WTC11 (cell line): ENCODE data around the gene S1PR3. TPM values are rescaled to one million over a fixed set of nuclear protein-coding genes. Genes with fewer than 3 reads are reported as not detected.

Source experiments
- ATAC-seq: fragments of 200-7000 bp; cut with Tn5 transposase; 2 replicates; pipeline ENCODE4 v1.10.0; 2021; ENCODE audit warnings: mild to moderate bottlenecking, moderate library complexity
- CTCF ChIA-PET: fragments of 300-600 bp; sonication (Branson Sonifier 250); formaldehyde crosslinking; loops from one replicate; lab custom pipeline; 2021; ENCODE audit warnings: antibody characterized with exemption; lab: Charles Lee
- POLR2A ChIA-PET: fragments of 350-600 bp; sonication (Branson Sonifier 250); formaldehyde crosslinking; loops from one replicate; lab custom pipeline; 2021; ENCODE audit warnings: antibody characterized with exemption; lab: Charles Lee
- DNase-seq: peaks from one replicate; pipeline ENCODE4 v3.0.0; 2021; ENCODE audit warnings: low spot score
- H3K27ac Mint-ChIP-seq: 2 replicates; pipeline ENCODE4 v1.8.0; 2021; ENCODE audit warnings: mixed read lengths
- H3K27me3 Mint-ChIP-seq: 2 replicates; pipeline ENCODE4 v1.8.0; 2021; ENCODE audit warnings: low read depth, mild to moderate bottlenecking, moderate library complexity, mixed read lengths
- H3K36me3 Mint-ChIP-seq: 2 replicates; pipeline ENCODE4 v1.8.0; 2021; ENCODE audit warnings: mixed read lengths
- H3K4me1 Mint-ChIP-seq: 2 replicates; pipeline ENCODE4 v1.8.0; 2022; ENCODE audit warnings: mixed read lengths
- H3K4me3 Mint-ChIP-seq: 2 replicates; pipeline ENCODE4 v1.8.0; 2021; ENCODE audit warnings: mild to moderate bottlenecking, moderate library complexity, mixed read lengths
- H3K9me3 Mint-ChIP-seq: 2 replicates; pipeline ENCODE4 v1.8.0; 2021; ENCODE audit warnings: mixed read lengths
- GABPB1 ChIP-seq: sonication (generic); formaldehyde crosslinking; IDR thresholded peaks from 2 replicates; pipeline ENCODE4 v1.8.1; 2023; ENCODE audit warnings: mild to moderate bottlenecking, missing genetic modification reagents
- GRHL2 ChIP-seq: fragments of 250-450 bp; sonication (Bioruptor Pico); IDR thresholded peaks from 2 replicates; pipeline ENCODE4 v1.8.0; 2022; ENCODE audit warnings: mild to moderate bottlenecking, moderate library complexity; ENCODE audit not compliant: insufficient replicate concordance, severe bottlenecking
- HMGA2 ChIP-seq: fragments of 250-450 bp; sonication (Bioruptor Pico); IDR thresholded peaks from 2 replicates; pipeline ENCODE4 v1.4.0; 2021; ENCODE audit warnings: mild to moderate bottlenecking, moderate library complexity
- JUN ChIP-seq: sonication (generic); formaldehyde crosslinking; IDR thresholded peaks from 2 replicates; pipeline ENCODE4 v1.8.0; 2023; ENCODE audit warnings: mild to moderate bottlenecking, missing genetic modification reagents
- OVOL2 ChIP-seq: fragments of 250-450 bp; sonication (Bioruptor Pico); IDR thresholded peaks from 2 replicates; pipeline ENCODE4 v1.9.0; 2021; ENCODE audit warnings: mild to moderate bottlenecking, borderline replicate concordance
- RELA ChIP-seq: sonication (generic); formaldehyde crosslinking; IDR thresholded peaks from 2 replicates; pipeline ENCODE4 v1.8.1; 2022; ENCODE audit warnings: missing genetic modification reagents, mild to moderate bottlenecking, borderline replicate concordance
- TCF7 ChIP-seq: sonication (generic); formaldehyde crosslinking; IDR thresholded peaks from 2 replicates; pipeline ENCODE4 v1.8.0; 2022; ENCODE audit warnings: mild to moderate bottlenecking, low read depth, missing genetic modification reagents, moderate library complexity
- TEAD4 ChIP-seq: sonication (generic); formaldehyde crosslinking; IDR thresholded peaks from 2 replicates; pipeline ENCODE4 v1.8.0; 2022; ENCODE audit warnings: mild to moderate bottlenecking, missing genetic modification reagents
- TP53 ChIP-seq: sonication (generic); formaldehyde crosslinking; IDR thresholded peaks from 2 replicates; pipeline ENCODE4 v1.8.1; 2023; ENCODE audit warnings: mild to moderate bottlenecking, missing genetic modification reagents
- ZBTB21 ChIP-seq: sonication (generic); formaldehyde crosslinking; IDR thresholded peaks from 2 replicates; pipeline ENCODE4 v1.8.1; 2023; ENCODE audit warnings: mild to moderate bottlenecking, missing genetic modification reagents, borderline replicate concordance
- ZNF138 ChIP-seq: sonication (generic); formaldehyde crosslinking; conservative IDR thresholded peaks from 2 replicates; pipeline ENCODE4 v1.8.1; 2022; ENCODE audit warnings: mild to moderate bottlenecking, moderate library complexity, missing genetic modification reagents
- ZNF232 ChIP-seq: sonication (generic); formaldehyde crosslinking; IDR thresholded peaks from 2 replicates; pipeline ENCODE4 v1.8.0; 2022; ENCODE audit warnings: mild to moderate bottlenecking, missing genetic modification reagents
- ZNF317 ChIP-seq: sonication (generic); formaldehyde crosslinking; IDR thresholded peaks from 2 replicates; pipeline ENCODE4 v1.8.1; 2023; ENCODE audit warnings: low read depth, mild to moderate bottlenecking, moderate library complexity, missing genetic modification reagents, borderline replicate concordance
- total RNA-seq: library from RNA; stranded (reverse); gene quantifications from 3 replicates; pipeline ENCODE4 v1.2.3, GENCODE V29; 2021
- TF ChIP-seq, protein P1 (sequence below): sonication (generic); formaldehyde crosslinking; IDR thresholded peaks from 2 replicates; pipeline ENCODE4 v1.8.1; 2023; ENCODE audit warnings: mild to moderate bottlenecking, missing genetic modification reagents, moderate library complexity
- TF ChIP-seq, protein P2 (sequence below): fragments of 250-450 bp; sonication (Bioruptor Pico); IDR thresholded peaks from 2 replicates; pipeline ENCODE4 v1.8.0; 2021; ENCODE audit warnings: mild to moderate bottlenecking
- TF ChIP-seq, protein P3 (sequence below): fragments of 250-450 bp; sonication (Bioruptor Pico); IDR thresholded peaks from 2 replicates; pipeline ENCODE4 v1.9.0; 2021; ENCODE audit warnings: mild to moderate bottlenecking
- TF ChIP-seq, protein P4 (sequence below): fragments of 250-450 bp; sonication (Bioruptor Pico); IDR thresholded peaks from 2 replicates; pipeline ENCODE4 v1.9.0; 2021; ENCODE audit warnings: mild to moderate bottlenecking
- TF ChIP-seq, protein P5 (sequence below): sonication (generic); formaldehyde crosslinking; IDR thresholded peaks from 2 replicates; pipeline ENCODE4 v1.8.0; 2022; ENCODE audit warnings: mild to moderate bottlenecking, missing genetic modification reagents
- TF ChIP-seq, protein P6 (sequence below): sonication (generic); formaldehyde crosslinking; IDR thresholded peaks from 2 replicates; pipeline ENCODE4 v1.8.0; 2022; ENCODE audit warnings: mild to moderate bottlenecking, missing genetic modification reagents
- TF ChIP-seq, protein P7 (sequence below): sonication (generic); formaldehyde crosslinking; IDR thresholded peaks from 2 replicates; pipeline ENCODE4 v1.8.0; 2022; ENCODE audit warnings: mild to moderate bottlenecking, missing genetic modification reagents
- TF ChIP-seq, protein P8 (sequence below): sonication (generic); formaldehyde crosslinking; IDR thresholded peaks from 2 replicates; pipeline ENCODE4 v1.8.0; 2022; ENCODE audit warnings: missing genetic modification reagents

S1PR3 gene
- total RNA-seq, 1 experiment from 2014 or later, result 7.1 TPM

DNA sequence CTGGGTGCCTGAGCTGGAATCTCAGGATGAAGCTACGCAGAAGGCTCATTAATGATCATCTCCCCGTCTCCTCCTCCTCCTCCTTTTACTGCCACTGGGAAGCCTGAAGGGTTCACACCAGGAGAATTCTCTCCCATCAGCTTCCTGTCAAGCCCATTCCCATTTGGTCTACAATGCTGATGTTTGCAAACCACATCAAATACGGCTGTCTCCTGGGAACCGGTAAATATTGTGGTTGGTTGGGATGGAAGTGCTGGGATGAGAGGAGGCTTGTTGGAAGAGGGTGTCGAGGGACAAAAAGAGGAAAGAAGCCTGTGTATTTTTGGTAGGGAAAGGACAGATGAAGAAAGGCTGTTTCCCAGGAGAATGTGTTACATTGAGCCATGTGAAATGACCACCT, 13.2 kb upstream of the S1PR3 start:
- ATAC-seq (no peak), DNase-seq (no peak)
- no peak overlapping the region for H3K27ac Mint-ChIP-seq
- peaks cover 11% of the 10 kb centered on the region for H3K36me3 Mint-ChIP-seq
- ChIA-PET POLR2A (no interaction called here), CTCF (no interaction called here)
- no peak overlapping the region for H3K4me3 Mint-ChIP-seq
- H3K27me3 Mint-ChIP-seq, result no peaks in the 10 kb centered on the region
- H3K9me3 Mint-ChIP-seq, result peaks cover 28% of the 10 kb centered on the region
- no peak for TF ChIP-seq GRHL2 (CRISPR knock-in tag)
- no peak for TF ChIP-seq ZNF317 (CRISPR knock-in tag)
- peaks cover 15% of the 10 kb centered on the region for H3K4me1 Mint-ChIP-seq

DNA sequence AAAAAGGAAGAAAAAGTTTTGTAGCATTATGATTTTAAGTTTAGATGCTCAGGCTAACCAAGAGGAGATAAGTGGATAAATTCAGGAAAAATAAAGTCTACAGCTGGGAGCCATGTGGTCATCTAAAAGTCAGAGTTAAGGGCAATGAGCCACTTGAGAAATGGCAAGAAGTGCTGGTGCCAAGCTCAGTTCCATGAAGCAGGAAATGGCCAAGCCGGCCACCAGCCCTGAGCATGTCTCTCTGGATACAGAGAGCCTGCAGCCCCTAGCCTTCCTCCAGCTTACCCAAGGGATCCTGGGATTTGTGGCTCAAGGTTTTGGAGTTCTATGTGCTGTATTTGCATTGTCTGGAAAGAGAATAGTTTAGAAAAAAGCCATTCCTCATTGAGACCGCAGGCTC, 12.2 kb upstream of the S1PR3 start:
- peaks cover 15% of the 10 kb centered on the region for H3K4me1 Mint-ChIP-seq
- no peak for TF ChIP-seq TP53
- TF ChIP-seq, protein P1, sequence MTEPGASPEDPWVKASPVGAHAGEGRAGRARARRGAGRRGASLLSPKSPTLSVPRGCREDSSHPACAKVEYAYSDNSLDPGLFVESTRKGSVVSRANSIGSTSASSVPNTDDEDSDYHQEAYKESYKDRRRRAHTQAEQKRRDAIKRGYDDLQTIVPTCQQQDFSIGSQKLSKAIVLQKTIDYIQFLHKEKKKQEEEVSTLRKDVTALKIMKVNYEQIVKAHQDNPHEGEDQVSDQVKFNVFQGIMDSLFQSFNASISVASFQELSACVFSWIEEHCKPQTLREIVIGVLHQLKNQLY (CRISPR knock-in tag), result no peak
- TF ChIP-seq, protein P2, sequence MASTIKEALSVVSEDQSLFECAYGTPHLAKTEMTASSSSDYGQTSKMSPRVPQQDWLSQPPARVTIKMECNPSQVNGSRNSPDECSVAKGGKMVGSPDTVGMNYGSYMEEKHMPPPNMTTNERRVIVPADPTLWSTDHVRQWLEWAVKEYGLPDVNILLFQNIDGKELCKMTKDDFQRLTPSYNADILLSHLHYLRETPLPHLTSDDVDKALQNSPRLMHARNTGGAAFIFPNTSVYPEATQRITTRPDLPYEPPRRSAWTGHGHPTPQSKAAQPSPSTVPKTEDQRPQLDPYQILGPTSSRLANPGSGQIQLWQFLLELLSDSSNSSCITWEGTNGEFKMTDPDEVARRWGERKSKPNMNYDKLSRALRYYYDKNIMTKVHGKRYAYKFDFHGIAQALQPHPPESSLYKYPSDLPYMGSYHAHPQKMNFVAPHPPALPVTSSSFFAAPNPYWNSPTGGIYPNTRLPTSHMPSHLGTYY (CRISPR knock-in tag), result no peak
- no peak for TF ChIP-seq ZBTB21
- TF ChIP-seq, protein P3, sequence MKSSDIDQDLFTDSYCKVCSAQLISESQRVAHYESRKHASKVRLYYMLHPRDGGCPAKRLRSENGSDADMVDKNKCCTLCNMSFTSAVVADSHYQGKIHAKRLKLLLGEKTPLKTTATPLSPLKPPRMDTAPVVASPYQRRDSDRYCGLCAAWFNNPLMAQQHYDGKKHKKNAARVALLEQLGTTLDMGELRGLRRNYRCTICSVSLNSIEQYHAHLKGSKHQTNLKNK (CRISPR knock-in tag), result no peak
- no peak for TF ChIP-seq GABPB1 (CRISPR knock-in tag)
- TF ChIP-seq TCF7 (CRISPR knock-in tag), result no peak
- TF ChIP-seq RELA (CRISPR knock-in tag), result no peak
- TF ChIP-seq JUN (CRISPR knock-in tag), result no peak
- TF ChIP-seq, protein P4, sequence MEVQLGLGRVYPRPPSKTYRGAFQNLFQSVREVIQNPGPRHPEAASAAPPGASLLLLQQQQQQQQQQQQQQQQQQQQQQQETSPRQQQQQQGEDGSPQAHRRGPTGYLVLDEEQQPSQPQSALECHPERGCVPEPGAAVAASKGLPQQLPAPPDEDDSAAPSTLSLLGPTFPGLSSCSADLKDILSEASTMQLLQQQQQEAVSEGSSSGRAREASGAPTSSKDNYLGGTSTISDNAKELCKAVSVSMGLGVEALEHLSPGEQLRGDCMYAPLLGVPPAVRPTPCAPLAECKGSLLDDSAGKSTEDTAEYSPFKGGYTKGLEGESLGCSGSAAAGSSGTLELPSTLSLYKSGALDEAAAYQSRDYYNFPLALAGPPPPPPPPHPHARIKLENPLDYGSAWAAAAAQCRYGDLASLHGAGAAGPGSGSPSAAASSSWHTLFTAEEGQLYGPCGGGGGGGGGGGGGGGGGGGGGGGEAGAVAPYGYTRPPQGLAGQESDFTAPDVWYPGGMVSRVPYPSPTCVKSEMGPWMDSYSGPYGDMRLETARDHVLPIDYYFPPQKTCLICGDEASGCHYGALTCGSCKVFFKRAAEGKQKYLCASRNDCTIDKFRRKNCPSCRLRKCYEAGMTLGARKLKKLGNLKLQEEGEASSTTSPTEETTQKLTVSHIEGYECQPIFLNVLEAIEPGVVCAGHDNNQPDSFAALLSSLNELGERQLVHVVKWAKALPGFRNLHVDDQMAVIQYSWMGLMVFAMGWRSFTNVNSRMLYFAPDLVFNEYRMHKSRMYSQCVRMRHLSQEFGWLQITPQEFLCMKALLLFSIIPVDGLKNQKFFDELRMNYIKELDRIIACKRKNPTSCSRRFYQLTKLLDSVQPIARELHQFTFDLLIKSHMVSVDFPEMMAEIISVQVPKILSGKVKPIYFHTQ, result no peak
- no peak for TF ChIP-seq ZNF138 (CRISPR knock-in tag)
- TF ChIP-seq, protein P5, sequence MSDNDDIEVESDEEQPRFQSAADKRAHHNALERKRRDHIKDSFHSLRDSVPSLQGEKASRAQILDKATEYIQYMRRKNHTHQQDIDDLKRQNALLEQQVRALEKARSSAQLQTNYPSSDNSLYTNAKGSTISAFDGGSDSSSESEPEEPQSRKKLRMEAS (CRISPR knock-in tag), result no peak
- TF ChIP-seq ZNF232 (CRISPR knock-in tag), result no peak
- TF ChIP-seq, protein P6, sequence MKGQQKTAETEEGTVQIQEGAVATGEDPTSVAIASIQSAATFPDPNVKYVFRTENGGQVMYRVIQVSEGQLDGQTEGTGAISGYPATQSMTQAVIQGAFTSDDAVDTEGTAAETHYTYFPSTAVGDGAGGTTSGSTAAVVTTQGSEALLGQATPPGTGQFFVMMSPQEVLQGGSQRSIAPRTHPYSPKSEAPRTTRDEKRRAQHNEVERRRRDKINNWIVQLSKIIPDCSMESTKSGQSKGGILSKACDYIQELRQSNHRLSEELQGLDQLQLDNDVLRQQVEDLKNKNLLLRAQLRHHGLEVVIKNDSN, result no peak
- TF ChIP-seq, protein P7, sequence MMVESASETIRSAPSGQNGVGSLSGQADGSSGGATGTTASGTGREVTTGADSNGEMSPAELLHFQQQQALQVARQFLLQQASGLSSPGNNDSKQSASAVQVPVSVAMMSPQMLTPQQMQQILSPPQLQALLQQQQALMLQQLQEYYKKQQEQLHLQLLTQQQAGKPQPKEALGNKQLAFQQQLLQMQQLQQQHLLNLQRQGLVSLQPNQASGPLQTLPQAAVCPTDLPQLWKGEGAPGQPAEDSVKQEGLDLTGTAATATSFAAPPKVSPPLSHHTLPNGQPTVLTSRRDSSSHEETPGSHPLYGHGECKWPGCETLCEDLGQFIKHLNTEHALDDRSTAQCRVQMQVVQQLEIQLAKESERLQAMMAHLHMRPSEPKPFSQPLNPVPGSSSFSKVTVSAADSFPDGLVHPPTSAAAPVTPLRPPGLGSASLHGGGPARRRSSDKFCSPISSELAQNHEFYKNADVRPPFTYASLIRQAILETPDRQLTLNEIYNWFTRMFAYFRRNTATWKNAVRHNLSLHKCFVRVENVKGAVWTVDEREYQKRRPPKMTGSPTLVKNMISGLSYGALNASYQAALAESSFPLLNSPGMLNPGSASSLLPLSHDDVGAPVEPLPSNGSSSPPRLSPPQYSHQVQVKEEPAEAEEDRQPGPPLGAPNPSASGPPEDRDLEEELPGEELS, result no peak
- no peak for TF ChIP-seq TEAD4 (CRISPR knock-in tag)
- TF ChIP-seq, protein P8, sequence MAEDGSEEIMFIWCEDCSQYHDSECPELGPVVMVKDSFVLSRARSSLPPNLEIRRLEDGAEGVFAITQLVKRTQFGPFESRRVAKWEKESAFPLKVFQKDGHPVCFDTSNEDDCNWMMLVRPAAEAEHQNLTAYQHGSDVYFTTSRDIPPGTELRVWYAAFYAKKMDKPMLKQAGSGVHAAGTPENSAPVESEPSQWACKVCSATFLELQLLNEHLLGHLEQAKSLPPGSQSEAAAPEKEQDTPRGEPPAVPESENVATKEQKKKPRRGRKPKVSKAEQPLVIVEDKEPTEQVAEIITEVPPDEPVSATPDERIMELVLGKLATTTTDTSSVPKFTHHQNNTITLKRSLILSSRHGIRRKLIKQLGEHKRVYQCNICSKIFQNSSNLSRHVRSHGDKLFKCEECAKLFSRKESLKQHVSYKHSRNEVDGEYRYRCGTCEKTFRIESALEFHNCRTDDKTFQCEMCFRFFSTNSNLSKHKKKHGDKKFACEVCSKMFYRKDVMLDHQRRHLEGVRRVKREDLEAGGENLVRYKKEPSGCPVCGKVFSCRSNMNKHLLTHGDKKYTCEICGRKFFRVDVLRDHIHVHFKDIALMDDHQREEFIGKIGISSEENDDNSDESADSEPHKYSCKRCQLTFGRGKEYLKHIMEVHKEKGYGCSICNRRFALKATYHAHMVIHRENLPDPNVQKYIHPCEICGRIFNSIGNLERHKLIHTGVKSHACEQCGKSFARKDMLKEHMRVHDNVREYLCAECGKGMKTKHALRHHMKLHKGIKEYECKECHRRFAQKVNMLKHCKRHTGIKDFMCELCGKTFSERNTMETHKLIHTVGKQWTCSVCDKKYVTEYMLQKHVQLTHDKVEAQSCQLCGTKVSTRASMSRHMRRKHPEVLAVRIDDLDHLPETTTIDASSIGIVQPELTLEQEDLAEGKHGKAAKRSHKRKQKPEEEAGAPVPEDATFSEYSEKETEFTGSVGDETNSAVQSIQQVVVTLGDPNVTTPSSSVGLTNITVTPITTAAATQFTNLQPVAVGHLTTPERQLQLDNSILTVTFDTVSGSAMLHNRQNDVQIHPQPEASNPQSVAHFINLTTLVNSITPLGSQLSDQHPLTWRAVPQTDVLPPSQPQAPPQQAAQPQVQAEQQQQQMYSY, result no peak
- no peak for TF ChIP-seq OVOL2 (CRISPR knock-in tag)
- no peak for TF ChIP-seq HMGA2 (CRISPR knock-in tag)
- TF ChIP-seq, all 79 proteins: peak for 0
- H3K9me3 Mint-ChIP-seq, result peaks cover 28% of the 10 kb centered on the region
- ChIA-PET POLR2A (no interaction called here), CTCF (no interaction called here)
- ATAC-seq (no peak), DNase-seq (no peak)
- no peaks in the 10 kb centered on the region for H3K27me3 Mint-ChIP-seq
- no peak overlapping the region for H3K27ac Mint-ChIP-seq
- no peak overlapping the region for H3K4me3 Mint-ChIP-seq
- H3K36me3 Mint-ChIP-seq, result peaks cover 11% of the 10 kb centered on the region
